ENCODE measurements around the gene GLDC. TPM values are rescaled to one million over a fixed set of nuclear protein-coding genes. Genes with fewer than 3 reads are reported as not detected.
"Not testable (repeated sequence)": the region's sequence is repeated elsewhere in the genome, so short reads cannot be mapped to it uniquely, and the experiment has no call there.

The GLDC gene
- total RNA-seq, 1 donor from 2014 or later: 0.62 TPM

- DNase-seq (ENCODE audit: low read depth): peak; percentile 71
Observed at GRCh38 chr9:6567140-6567591, 78.4 kb downstream of the GLDC start.

GRCh38 chr9:6566409-6567139 is 79.0 kb downstream of the GLDC start:
- peak; percentile 76 for DNase-seq (ENCODE audit: low read depth)

DNA sequence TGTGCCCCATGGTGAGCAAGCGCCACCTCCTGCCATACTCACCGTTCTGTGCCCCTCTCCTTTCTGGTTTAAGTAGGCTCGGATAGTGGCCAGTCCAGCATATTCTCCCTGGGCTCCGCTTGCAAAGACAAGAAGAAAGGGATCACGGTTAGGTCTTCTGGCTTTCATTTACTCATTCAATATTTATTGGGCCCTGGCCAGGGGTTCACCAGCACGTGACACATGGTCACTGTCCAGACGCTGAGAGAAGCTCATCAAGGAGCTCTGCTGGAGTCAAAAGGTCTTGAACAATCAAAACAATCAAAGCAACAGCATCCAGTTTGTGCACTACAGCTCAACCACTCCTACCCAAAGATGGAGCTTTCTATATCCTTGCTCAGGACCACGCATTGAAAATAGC is 80.2 kb downstream of the GLDC start:
- DNase-seq (ENCODE audit: low read depth): no peak

DNA sequence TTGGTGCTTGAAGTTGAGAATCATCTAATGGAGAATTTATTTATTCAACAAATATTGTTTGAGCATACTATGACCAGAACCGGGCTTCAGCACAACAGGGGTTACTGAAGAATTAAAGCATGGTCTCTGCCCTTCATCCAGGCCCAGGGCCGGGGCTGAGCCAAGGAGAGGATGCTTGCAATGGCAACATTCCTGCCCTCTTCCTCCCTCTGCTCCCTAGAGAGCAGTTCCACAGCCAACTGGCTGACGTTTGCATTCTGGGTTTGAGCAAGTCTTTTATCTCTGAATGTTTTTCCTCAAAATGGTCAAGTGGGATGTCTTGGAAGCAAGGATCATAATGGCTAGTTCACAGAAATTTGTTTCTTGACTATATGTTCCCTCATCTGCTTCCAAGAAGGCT is 80.7 kb downstream of the GLDC start:
- DNase-seq (ENCODE audit: low read depth): no peak

- DNase-seq (ENCODE audit: low read depth): no peak
Observed at GRCh38 chr9:6564360-6564759, 81.2 kb downstream of the GLDC start.

- DNase-seq (ENCODE audit: low read depth): no peak
Observed at GRCh38 chr9:6562871-6563430, 82.6 kb downstream of the GLDC start.

- DNase-seq (ENCODE audit: low read depth): no peak
Observed at GRCh38 chr9:6562201-6562600, 83.3 kb downstream of the GLDC start.

DNA sequence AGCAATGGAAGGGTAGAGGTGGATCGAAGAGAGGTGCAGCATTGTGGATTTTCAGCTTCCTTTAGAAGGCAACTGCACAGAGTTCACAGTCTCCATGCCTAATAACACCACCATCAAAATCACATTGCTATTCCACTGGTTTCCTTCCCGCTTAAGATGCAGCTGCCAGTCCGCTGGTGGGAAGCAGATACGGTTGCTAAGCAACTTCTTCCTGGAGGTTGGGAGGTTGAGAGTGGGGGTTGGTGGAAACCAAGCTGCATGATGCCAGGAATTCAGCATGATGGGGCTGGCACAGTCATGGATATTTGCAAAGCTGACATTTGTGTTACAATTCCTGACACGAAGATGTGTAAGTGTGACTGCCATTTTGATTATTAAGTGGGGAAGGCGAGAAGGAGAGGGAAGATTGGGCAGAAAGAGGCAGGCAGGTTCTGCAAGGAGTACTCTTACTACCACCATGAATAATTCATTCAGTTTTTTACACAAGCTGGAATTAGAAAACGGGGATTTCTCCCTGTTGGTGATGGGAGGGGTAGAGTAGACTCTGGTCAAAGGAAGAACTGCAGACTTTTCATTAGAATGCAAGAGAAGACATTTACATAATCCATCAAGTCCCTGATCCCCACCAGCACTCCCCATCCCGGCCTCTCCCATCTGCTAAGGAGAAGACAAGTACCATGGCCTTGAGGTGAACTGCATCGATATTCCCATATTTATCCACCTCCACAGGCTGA is 87.5 kb downstream of the GLDC start:
- no peak for DNase-seq (ENCODE audit: low read depth)

DNA sequence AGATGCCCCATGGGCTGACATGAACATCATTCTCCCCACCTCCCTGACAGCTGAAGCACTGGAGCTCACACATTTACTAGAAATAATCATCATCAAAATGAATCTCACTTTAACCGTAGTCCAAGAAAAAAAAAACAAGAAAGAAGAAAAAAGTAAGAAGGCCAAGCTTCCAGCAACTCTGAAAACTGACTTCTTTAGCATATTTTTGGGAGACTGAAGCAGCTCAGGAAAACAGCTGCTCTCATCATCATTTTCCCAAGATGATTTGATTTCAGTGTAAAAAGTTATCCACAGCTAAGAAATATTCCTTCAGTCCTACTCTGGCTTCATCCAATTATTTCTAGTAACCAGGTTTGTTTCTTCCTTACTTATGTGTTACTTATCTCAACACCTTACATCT is 91.7 kb downstream of the GLDC start:
- DNase-seq (ENCODE audit: low read depth): no peak

DNA sequence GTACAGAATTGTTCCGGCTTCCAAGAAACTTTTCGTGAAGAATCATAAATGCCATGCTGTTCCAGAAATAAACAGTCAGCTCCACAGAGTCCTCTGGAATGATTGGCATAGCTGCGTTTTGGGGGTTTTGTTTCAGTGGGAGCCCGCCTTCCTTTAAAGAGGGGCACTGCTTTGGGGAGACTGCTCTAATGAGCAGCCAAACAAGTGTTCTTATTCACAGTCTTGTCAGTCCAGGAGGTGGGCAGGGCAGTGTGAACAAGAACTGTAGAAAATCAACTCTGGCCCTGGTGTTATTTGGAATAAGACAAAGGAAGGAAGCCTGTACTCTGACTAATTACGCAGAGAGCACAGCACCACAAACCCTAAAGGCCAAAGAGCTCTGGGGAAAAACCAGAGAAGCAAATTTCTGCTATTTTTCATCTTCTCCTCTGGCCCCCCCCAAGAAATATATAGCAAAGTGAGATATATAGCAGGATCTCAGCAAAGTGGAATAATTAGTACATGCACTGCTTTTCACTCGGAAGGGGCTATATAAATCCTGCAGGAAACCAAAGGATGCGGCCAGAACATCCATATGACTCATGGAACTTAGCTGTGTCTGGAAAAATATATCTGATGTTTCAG is 92.9 kb downstream of the GLDC start:
- peak; percentile 77 for DNase-seq (ENCODE audit: low read depth)

- DNase-seq (ENCODE audit: low read depth): peak; percentile 95
Observed at GRCh38 chr9:6552033-6552432, 93.5 kb downstream of the GLDC start.

DNA sequence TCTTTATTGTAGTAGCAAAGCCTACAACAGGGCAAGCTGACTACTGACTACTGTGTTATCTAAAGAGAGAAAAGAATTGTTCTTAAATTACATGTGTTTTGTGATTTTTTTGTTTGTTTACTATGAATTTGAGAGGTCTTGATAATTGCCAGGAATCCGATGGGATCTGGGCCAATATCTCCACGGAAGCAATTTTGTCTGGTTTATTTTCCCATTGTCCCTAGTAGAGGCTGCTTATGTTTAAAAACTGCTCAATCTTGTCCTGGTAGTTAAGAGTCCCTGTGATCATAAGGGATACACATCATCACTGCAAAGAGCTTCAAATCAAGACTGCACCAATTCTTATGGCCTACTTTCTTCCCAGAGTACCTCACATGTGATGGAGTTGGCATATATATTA is 94.4 kb downstream of the GLDC start:
- no peak for DNase-seq (ENCODE audit: low read depth)

- peak; percentile 70 for DNase-seq (ENCODE audit: low read depth)
Observed at GRCh38 chr9:6549106-6549800, 96.3 kb downstream of the GLDC start.

- DNase-seq (ENCODE audit: low read depth): no peak
Observed at GRCh38 chr9:6545017-6545691, 100.4 kb downstream of the GLDC start.

DNA sequence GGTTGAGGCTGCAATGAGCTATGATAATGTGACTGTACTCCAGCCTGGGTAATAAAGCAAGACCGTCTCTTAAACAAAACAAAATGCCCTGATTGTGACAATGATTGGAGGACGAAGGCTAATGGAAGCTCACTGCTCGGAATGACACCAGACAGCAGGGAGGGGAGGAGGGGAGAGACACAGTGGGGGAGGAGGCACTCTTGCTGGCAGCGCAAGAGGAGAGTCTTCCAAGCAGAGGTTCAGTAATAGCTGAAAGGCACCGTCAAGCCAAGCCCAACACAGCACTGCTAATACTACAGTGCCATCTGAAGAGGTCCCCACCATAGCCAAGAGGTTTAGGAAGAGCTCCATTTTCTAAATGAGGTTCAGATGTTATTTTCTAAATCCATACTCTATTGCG is 102.3 kb downstream of the GLDC start:
- DNase-seq (ENCODE audit: low read depth): no peak

DNA sequence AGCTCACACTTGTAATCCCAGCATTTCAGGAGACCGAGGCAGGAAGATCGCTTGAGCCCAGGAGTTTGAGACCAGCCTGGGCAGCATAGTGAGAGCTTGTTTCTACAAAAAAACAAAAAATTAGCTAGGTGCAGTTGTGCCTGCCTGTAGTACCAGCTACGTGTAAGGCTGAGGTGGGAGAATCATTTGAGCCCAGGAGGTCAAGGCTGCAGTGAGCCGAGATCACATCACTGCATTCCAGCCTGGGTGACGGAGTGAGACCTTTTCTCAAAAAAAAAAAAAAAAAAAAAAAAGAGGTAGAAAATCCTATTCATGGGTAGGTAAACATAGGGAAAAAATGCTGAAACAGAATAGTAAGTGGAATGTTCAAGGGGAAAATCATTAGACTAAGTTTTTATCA is 102.9 kb downstream of the GLDC start:
- DNase-seq (ENCODE audit: low read depth): not testable (repeated sequence)

DNA sequence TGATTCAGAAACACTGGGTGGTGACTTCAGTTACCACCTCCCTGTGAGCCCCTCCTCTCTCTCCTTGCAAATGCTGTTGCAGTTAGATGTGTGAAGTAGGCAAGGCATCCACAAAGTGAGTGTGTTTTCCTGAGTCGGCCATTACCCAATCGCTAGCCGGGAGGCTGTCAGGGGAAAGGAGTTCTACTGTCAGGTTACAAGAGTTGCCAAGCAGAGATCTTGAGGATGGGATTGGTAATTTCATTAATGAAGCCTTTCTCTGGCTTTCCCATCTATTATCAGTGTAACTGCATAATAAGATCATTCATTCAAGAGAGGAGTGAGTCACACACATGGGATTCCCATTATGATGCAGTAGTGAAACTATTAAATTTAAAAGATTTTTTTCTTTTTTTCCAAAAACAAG is 106.9 kb downstream of the GLDC start:
- no peak for DNase-seq (ENCODE audit: low read depth)

GRCh38 chr9:6535594-6535993 is 109.9 kb downstream of the GLDC start:
- DNase-seq (ENCODE audit: low read depth): no peak

DNA sequence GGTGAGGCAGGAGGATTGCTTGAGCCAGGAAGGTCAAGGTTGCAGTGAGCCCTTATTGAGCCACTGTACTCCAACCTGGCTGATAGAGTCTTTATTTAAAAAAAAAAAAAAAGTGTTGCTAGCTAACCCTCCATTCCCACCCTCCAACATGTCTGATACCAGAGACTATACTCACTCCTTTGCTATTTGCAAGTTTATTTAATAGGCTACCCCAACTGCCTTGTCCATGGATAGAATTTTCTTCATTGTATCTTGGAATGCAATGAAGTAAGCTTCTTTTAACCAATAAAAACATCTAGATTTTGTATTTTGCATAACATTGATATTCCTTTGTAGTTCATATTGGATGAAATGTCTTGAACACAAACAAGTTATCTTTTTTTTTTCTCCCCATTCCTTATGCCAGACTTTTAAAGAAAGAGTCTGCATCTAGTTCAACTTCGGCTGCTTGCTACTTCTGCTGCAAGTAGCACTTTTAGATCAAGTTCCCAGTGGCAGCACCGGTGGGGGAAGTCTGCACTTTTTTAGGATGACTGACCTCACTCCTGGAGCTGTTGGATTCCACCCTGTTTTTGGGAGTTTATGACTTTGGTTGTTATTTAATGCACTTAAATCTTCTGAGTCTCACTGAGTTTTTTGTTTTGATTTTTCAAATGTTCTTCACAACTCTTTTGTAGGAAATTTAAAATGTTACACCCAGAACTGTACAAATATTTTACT is 120.0 kb downstream of the GLDC start:
- DNase-seq (ENCODE audit: low read depth): no peak

- no peak for DNase-seq (ENCODE audit: low read depth)
Observed at GRCh38 chr9:6522263-6522662, 123.3 kb downstream of the GLDC start.

Data from myocyte (in vitro differentiated cells).